OCI-LY3 (cell line): ENCODE measurements around the gene PTPN1.

Source experiments
- CTCF ChIP-seq: fragments of 200-600, 300-600 bp; sonication (generic); IDR thresholded peaks from 2 replicates; pipeline ENCODE4 v1.5.1; 2014; ENCODE audit warnings: antibody characterized with exemption, low read length, low read depth
- EZH2phosphoT487 ChIP-seq: fragments of 200-600 bp; shearing (Covaris generic); IDR thresholded peaks from 2 replicates; pipeline ENCODE4 v1.6.1; 2018; ENCODE audit warnings: antibody characterized with exemption, mixed run types, low read depth

GRCh38 chr20:50513169-50514034 is 3.2 kb downstream of the PTPN1 start:
- TF ChIP-seq CTCF (no peak), EZH2phosphoT487 (no peak)
